Heart left ventricle (tissue), 16 donors: ENCODE results near the gene SLC22A4. TPM values are rescaled to one million over a fixed set of nuclear protein-coding genes. Genes with fewer than 3 reads are reported as not detected.

Experiments used
- ATAC-seq, 4 donors: fragments of 200-7000 bp; cut with Tn5 transposase; one replicate each; pipeline ENCODE4 v1.9.1; 2020 to 2022; ENCODE audit warnings: moderate library complexity in 4 of 4, mild to moderate bottlenecking in 3 of 4, moderate number of reproducible peaks in 1 of 4
- DNase-seq, 5 donors: peaks; one replicate each; pipeline ENCODE4 v3.0.0-alpha.2; 2020
- H3K27ac ChIP-seq, 12 donors: fragments of 200-600 bp; sonication (generic) in 4 of 12; one replicate each; pipeline versions ENCODE4 v1.5.0 to v1.8.0; 2016 to 2022; ENCODE audit warnings: mild to moderate bottlenecking in 2 of 12
- H3K27me3 ChIP-seq, 9 donors: fragments of 200-600 bp; sonication (generic) in 2 of 9; one replicate each; pipeline versions ENCODE4 v1.5.1 to v1.8.0; 2016 to 2022; ENCODE audit warnings: mild to moderate bottlenecking in 3 of 9
- H3K36me3 ChIP-seq, 9 donors: fragments of 200-600 bp; sonication (generic) in 2 of 9; one replicate each; pipeline versions ENCODE4 v1.5.0 to v1.8.0; 2018 to 2022; ENCODE audit warnings: mild to moderate bottlenecking in 2 of 9
- H3K4me1 ChIP-seq, 12 donors: fragments of 200-600 bp; sonication (generic) in 4 of 12; one replicate each; pipeline versions ENCODE4 v1.5.0 to v1.8.0; 2016 to 2022; ENCODE audit warnings: mild to moderate bottlenecking in 3 of 12
- H3K4me3 ChIP-seq, 12 donors: fragments of 200-600 bp; sonication (generic) in 4 of 12; one replicate each; pipeline versions ENCODE4 v1.5.0 to v1.8.0; 2017 to 2022; ENCODE audit warnings: mild to moderate bottlenecking in 9 of 12, moderate library complexity in 4 of 12
- H3K9me3 ChIP-seq, 12 donors: fragments of 200-600 bp; sonication (generic) in 4 of 12; one replicate each; pipeline versions ENCODE4 v1.5.0 to v1.8.0; 2016 to 2022; ENCODE audit warnings: mild to moderate bottlenecking in 1 of 12
- CTCF ChIP-seq, 12 donors: fragments of 200-600 bp; sonication (generic) in 4 of 12; IDR thresholded peaks; one replicate each; pipeline versions ENCODE4 v1.5.0 to v1.8.0; 2018 to 2022; ENCODE audit warnings: antibody characterized with exemption in 12 of 12, mild to moderate bottlenecking in 5 of 12
- POLR2A ChIP-seq, 2 donors: fragments of 450-650 bp; IDR thresholded peaks; one replicate each; pipeline ENCODE4 v1.6.1; 2017; ENCODE audit warnings: antibody characterized with exemption in 2 of 2, mild to moderate bottlenecking in 2 of 2, moderate library complexity in 2 of 2
- WGBS, 4 donors: extraction: QIAGEN DNeasy Blood & Tissue Kit in 2 of 4; methylation state at CpG; one replicate each; pipeline versions ENCODE4 v1.1.5 to v1.1.7; 2013 to 2018; 5-methylcytosine and 5-hydroxymethylcytosine counted together
- intact Hi-C, 10 donors: fragments of 100-400 bp; cut with DNase I; formaldehyde crosslinking; loops; one replicate each; pipeline versions ENCODE4 v1.11.1 to v1.14.2; 2022
- polyA plus RNA-seq, 2 donors: library from polyadenylated mRNA; stranded (reverse); fragments of 200-250 nt; gene quantifications; one replicate each; pipeline ENCODE4 v1.2.3, GENCODE V29; 2013
- total RNA-seq, 9 donors: library from RNA; depleted of rRNA in 2 of 9; stranded (reverse); fragments of >200 nt in 2 of 9; fragmentation: NEBNext Ultra II Directional in 3 of 9; extraction: Animal tissue kit (Norgen Biotek cat#: 25700) in 3 of 9; gene quantifications; one replicate each; pipeline versions ENCODE4 v1.1.0 to v1.2.4, GENCODE V29; 2016 to 2023
- donor health status: ischemic (EF 13 %, LVEDD 7.1; RV severe dilation, severe dysfunction).
- donor health status: healthy with polysubstance abuse.
- donor health status: DM: no; HTN: yes; CAD: no.
- donor health status: DM: no; HTN: no; CAD: no.
- donor health status: ischemic (EF 25% LVEDD 6.9; RV normal size, moderate dysfunction).
- donor health status: ischemic (EF 25% LVEDD 5.7; RV mildly dilated, moderate dysfunction).
- donor health status: healthy.
- donor health status: DM: yes; HTN: yes; CAD: no.
- donor health status: ischemic (EF 35%, LVEDD 5.7; RV mildly dilated, moderate dysfunction).
- donor health status: nonischemic (EF 11% LVEDD 7.7; RV severe dilation, severe dysfunction).
- donor health status: DM: yes; HTN: yes; CAD: no.
- donor health status: PGD.
- donor health status: ischemic (EF 29% LVEDD 5.4; RV normal size, mild dysfunction).
- donor health status: nonischemic (EF 23%, LVEDD 6.1; RV moderate dilation, normal function).

Gene SLC22A4
- total and polyA plus RNA-seq, 11 donors = 0.30 to 4.9 (median 2.2) TPM

DNA sequence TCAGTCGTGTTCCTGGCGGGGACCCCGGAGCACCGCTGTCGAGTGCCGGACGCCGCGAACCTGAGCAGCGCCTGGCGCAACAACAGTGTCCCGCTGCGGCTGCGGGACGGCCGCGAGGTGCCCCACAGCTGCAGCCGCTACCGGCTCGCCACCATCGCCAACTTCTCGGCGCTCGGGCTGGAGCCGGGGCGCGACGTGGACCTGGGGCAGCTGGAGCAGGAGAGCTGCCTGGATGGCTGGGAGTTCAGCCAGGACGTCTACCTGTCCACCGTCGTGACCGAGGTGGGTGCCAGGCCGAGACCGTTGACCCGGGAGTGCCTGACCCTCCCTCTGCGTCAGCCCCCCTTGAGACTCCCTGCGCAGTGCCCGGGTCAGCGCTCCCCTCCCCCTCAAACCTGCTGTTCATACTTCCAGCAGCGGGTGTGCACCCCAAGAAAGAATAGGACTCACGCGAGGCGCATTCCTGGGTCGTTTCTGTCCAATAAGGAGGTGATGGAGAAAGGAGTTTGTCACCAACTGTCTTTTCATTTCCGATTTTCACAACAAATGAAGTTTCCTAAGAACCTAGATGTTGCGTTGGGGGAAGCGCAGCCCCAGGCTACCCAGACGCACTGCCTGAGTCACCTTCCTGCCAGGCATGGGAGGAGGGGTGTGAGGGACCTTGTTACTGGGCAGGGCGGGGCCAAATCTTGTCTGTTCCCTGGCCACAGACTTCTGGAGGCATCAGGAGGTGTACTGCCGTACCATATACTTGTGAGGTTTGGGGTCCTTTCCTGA, 722 bp downstream of the SLC22A4 start:
- Histone ChIP-seq H3K36me3 (no peaks in the 10 kb centered on the region), H3K27ac (peak overlapping the region in 11 of 12 donors; percentile 89 to 99 (median 97)), H3K27me3 (no peaks in the 10 kb centered on the region), H3K4me1 (peaks cover 3 to 50% (median 24%) of the 10 kb centered on the region in 12 donors), H3K4me3 (peak overlapping the region; percentile 28 to 82 (median 68)), H3K9me3 (no peaks in the 10 kb centered on the region)
- no peak for TF ChIP-seq POLR2A (IDR thresholded peaks at IDR 0.05)
- TF ChIP-seq CTCF (IDR thresholded peaks at IDR 0.05) = no peak
- WGBS, 4 donors = 10 to 18% (median 11%) methylated on average over 29 to 50 of the region's 50 CpGs
- DNase-seq (peak; percentile 52 to 88 (median 61)), ATAC-seq (peak in 3 of 4 donors; percentile 12 to 33 (median 21))
- intact Hi-C loops = loop anchor here in 7 of 10 donors (2.0 to 10.0 kb wide), 8 partner anchors 67 to 202 kb away; partner anchors contain the start of genes SLC22A5 (in 3 of the 7), IRF1 (in 2 of the 7) and P4HA2 (in 2 of the 7)

DNA sequence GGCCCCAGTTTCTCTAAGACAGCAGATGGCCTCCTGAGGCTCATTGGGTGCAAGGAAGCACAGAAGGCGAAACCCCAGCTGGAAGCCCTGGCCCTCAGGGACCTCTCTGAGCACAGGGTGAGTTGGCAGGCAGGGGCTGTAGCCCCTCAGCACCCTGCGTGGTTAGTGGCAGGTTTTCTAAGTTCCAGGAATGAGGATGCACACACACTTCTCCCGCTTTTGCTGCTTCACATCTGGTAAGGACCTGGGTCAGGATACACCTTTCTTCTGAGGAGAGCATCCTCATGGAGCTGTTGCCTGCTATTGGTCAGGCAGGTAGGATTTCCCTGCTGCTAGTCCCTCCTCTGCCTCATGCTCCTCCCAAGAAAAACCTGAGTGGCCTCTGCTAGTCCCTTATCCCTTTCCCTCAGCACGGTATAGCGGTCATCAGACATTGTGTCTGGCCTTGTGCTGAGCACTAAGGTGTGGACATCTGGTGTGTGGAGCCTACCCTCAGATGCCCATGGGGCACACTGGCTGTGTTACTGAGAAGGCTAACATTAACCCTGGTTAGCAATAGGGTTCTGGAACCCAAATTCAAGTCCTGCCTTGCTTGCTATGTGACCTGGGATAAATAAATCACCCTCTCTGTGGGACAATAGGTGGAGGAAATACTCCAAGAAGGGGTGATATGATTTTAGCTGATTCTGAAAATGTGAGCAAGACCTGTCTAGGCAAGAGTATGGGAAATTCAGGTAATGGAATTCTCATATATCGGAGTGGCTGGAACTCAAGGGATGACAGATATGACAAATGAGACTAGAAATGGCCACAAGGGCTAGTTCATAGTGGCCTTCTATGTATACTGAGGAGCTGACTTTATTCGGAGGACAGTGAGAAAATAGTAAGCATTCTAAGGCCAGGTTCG, 1.6 kb downstream of the SLC22A4 start:
- Histone ChIP-seq H3K27me3 (no peaks in the 10 kb centered on the region), H3K27ac (peak overlapping the region in 7 of 12 donors; percentile 13 to 99 (median 89)), H3K4me3 (peak overlapping the region in 9 of 12 donors; percentile 28 to 82 (median 67)), H3K4me1 (peaks cover 3 to 58% (median 29%) of the 10 kb centered on the region in 12 donors), H3K36me3 (no peaks in the 10 kb centered on the region), H3K9me3 (no peaks in the 10 kb centered on the region)
- intact Hi-C loops = loop anchor here in 5 of 10 donors (2.0 to 10.0 kb wide), 5 partner anchors 67 to 199 kb away; partner anchors contain the start of genes SLC22A5 (in 3 of the 5) and IRF1 (in 2 of the 5)
- DNase-seq (no peak), ATAC-seq (no peak)
- 84 to 89% (median 88%) methylated on average over 8 of the region's 8 CpGs for WGBS, 4 donors
- TF ChIP-seq POLR2A (IDR thresholded peaks at IDR 0.05) (no peak), CTCF (IDR thresholded peaks at IDR 0.05) (no peak)

- Histone ChIP-seq H3K27me3 (no peaks in the 10 kb centered on the region), H3K36me3 (no peaks in the 10 kb centered on the region), H3K4me1 (peaks cover 3 to 66% (median 37%) of the 10 kb centered on the region in 12 donors), H3K4me3 (peak overlapping the region in 1 of 12 donors; percentile 73), H3K9me3 (no peaks in the 10 kb centered on the region), H3K27ac (peak overlapping the region in 7 of 12 donors; percentile 13 to 99 (median 89))
- intact Hi-C loops = loop anchor here in 4 of 10 donors (10.0 kb wide), 3 partner anchors 68 to 198 kb away; partner anchors contain the start of genes IRF1 (in 2 of the 4) and SLC22A5 (in 2 of the 4)
- ATAC-seq = peak in 1 of 4 donors; percentile 2
- peak in 2 of 5 donors; percentile 24 to 76 for DNase-seq
- WGBS, 4 donors = 49 to 67% (median 61%) methylated on average over 8 of the region's 8 CpGs
- TF ChIP-seq POLR2A (IDR thresholded peaks at IDR 0.05) (no peak), CTCF (IDR thresholded peaks at IDR 0.05) (no peak)
Measured at GRCh38 chr5:132296412-132297016, 2.3 kb downstream of the SLC22A4 start.
